Measurements from ENCODE around the gene BCAS3.

BCAS3 gene

DNA sequence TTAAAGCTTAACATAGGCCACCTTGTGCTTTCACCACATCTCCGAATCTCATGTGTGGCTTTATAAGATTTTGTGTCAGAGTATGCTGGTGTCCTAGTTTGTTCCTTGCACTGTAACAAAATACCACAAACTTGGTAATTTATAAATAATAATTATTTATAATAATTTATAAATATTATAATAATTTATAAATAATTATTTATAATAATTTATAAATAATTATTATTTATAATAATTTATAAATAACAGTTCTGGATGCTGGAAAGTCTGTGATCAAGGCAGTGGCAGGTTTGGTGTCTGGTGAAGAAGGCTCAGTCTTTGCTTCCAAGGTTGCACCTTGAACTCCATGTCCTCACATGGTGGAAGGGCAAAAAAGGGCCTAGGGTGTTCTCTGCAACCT lies 147.7 kb downstream of the BCAS3 start:
- H3K4me3 ChIP-seq (replicated peaks; ENCODE audit: low read depth, low read length), result no peak overlapping the region
- no peak for DNase-seq (ENCODE audit: low read depth)
- TF ChIP-seq, protein P1, sequence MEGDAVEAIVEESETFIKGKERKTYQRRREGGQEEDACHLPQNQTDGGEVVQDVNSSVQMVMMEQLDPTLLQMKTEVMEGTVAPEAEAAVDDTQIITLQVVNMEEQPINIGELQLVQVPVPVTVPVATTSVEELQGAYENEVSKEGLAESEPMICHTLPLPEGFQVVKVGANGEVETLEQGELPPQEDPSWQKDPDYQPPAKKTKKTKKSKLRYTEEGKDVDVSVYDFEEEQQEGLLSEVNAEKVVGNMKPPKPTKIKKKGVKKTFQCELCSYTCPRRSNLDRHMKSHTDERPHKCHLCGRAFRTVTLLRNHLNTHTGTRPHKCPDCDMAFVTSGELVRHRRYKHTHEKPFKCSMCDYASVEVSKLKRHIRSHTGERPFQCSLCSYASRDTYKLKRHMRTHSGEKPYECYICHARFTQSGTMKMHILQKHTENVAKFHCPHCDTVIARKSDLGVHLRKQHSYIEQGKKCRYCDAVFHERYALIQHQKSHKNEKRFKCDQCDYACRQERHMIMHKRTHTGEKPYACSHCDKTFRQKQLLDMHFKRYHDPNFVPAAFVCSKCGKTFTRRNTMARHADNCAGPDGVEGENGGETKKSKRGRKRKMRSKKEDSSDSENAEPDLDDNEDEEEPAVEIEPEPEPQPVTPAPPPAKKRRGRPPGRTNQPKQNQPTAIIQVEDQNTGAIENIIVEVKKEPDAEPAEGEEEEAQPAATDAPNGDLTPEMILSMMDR (IDR thresholded peaks at IDR 0.05; ENCODE audit: low read length, missing control alignments), result no peak

DNA sequence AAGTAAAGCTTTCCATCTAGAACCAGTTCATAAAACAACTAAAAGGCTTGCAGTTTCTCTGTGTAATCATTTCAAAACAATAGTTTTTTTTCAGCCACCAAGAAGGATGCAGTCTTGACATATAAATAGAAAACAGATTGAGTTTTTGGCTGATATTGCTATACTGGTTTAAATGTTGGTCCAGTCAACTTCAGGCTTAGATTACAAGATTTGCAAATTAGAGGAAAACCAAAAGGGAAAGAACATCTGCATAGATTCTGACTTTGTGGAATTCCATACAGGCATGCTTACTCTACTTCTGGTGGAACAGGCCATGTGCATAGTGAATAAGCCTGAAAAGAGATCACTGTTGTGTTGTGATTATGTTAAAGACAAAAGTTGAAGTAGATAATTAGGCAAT lies 150.3 kb downstream of the BCAS3 start:
- no peak for DNase-seq (ENCODE audit: low read depth)
- TF ChIP-seq, protein P1 (IDR thresholded peaks at IDR 0.05; ENCODE audit: low read length, missing control alignments), result no peak

DNA sequence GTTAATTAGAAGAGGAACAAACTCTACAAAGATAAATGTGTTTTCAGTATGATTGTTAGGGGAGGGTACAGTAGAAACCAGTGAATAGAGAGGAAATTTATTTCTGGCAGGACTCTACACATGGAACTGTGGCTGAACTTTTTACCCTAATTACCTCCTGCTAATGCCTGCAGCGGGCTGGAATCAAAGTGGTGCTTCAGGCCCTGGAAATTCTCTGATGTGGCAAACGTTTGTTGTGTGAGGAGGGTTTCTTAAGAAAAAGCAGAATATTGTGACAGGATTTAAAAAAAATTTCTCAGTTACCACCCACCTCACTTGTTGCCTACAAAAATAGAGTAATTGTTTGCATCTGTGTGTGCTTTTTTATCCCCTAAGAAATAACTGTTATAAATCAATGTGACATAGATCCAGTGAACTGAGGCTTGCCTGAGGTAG lies 154.5 kb downstream of the BCAS3 start:
- TF ChIP-seq, protein P1 (IDR thresholded peaks at IDR 0.05; ENCODE audit: low read length, missing control alignments), result no peak
- no peak for DNase-seq (ENCODE audit: low read depth)
- no peak overlapping the region for H3K4me3 ChIP-seq (replicated peaks; ENCODE audit: low read depth, low read length)

More for the DNA sequence above, 150.3 kb downstream of the BCAS3 start:
- H3K4me3 ChIP-seq (replicated peaks; ENCODE audit: low read depth, low read length), result no peak overlapping the region

DNA sequence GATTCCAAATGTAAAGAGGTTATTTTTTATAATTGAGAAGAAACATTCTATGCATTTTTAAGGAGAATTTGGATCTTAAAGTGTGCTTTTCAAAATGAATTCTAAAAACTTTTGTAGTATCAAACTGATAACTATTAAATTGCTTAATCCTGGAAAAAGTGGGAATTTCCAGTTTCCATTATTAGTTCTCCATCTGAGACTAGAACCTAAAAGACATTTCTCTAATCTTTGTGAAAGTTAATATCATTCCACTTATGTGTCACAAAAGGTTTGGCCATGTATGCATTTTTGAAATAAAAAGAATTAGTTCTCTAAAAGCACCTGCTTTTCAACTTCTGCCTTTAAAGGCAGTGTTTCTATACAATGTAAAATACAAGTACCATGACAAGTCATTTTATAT lies 155.0 kb downstream of the BCAS3 start:
- no peak for DNase-seq (ENCODE audit: low read depth)
- H3K4me3 ChIP-seq (replicated peaks; ENCODE audit: low read depth, low read length), result no peak overlapping the region
- TF ChIP-seq, protein P1 (IDR thresholded peaks at IDR 0.05; ENCODE audit: low read length, missing control alignments), result no peak

DNA sequence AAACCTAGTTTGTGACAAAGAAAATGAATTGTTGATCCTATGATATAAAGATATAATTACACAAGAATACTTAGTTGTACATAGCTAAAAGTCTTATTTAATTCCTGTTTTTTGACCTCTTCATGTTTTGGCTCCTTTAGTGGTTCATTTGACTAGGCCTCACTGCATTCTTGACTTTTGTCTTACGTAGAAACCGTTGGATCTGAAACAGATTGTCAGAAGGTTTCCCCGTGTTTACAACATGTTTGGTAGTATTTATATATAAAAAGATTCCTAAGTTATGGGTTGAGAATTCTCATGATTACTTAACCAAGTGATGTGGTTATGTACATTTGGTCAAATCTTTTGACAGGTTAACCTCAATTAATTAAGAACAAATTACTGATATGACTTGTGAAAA lies 162.8 kb downstream of the BCAS3 start:
- TF ChIP-seq, protein P1 (IDR thresholded peaks at IDR 0.05; ENCODE audit: low read length, missing control alignments), result no peak
- DNase-seq (ENCODE audit: low read depth), result no peak
- no peak overlapping the region for H3K4me3 ChIP-seq (replicated peaks; ENCODE audit: low read depth, low read length)

DNA sequence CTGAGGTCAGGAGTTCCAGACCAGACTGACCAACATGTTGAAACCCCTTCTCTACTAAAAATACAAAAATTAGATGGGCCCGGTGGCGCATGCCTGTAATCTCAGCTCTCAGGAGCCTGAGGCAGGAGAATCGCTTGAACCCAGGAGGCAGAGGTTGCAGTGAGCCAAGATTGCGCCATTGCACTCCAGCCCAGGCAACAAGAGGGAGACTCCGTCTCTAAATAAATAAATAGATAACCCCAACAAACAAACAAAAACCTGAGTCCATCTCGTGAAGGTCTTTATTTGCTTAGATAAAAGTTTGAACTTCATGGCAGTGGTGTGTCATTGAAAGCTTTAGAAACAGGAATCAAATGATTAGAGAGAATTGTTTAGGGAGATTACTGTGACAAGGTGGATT lies 167.4 kb downstream of the BCAS3 start:
- no peak overlapping the region for H3K4me3 ChIP-seq (replicated peaks; ENCODE audit: low read depth, low read length)
- no peak for DNase-seq (ENCODE audit: low read depth)
- TF ChIP-seq, protein P1 (IDR thresholded peaks at IDR 0.05; ENCODE audit: low read length, missing control alignments), result no peak

DNA sequence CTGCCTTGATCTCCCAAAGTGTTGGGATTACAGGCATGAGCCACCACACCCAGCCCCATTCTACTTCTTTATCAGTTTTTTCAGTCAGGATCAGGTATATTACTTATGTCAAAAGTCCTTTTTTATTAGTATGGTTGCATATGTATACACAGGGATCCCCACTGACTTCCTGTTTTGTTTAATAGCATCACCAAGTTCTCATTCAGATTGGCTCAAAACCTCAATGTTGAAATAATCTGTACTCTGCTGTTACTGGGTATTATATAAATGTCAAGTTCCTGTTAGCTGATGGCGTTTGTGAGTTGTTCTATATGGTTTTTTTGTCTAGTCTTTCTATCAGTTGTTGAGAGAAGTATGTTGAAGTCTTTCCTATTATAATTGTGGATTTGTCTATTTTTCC lies 168.5 kb downstream of the BCAS3 start:
- no peak overlapping the region for H3K4me3 ChIP-seq (replicated peaks; ENCODE audit: low read depth, low read length)
- DNase-seq (ENCODE audit: low read depth), result no peak
- TF ChIP-seq, protein P1 (IDR thresholded peaks at IDR 0.05; ENCODE audit: low read length, missing control alignments), result no peak
